Neural cell (in vitro differentiated cells): ENCODE results near the gene ENGASE.

Source experiments
- EP300 ChIP-seq: fragments of 450-650 bp; conservative IDR thresholded peaks from 2 replicates; pipeline ENCODE4 v1.6.1; 2014; ENCODE audit warnings: antibody characterized with exemption, mild to moderate bottlenecking, moderate library complexity; ENCODE audit not compliant: poor library complexity, severe bottlenecking
- EZH2 ChIP-seq: fragments of 200-600, 300-800 bp; shearing (Covaris generic), sonication (generic); IDR thresholded peaks from 2 replicates; pipeline ENCODE4 v1.6.1; 2014; ENCODE audit warnings: antibody characterized with exemption, low read length, borderline replicate concordance, mild to moderate bottlenecking; ENCODE audit not compliant: insufficient read depth, poor library complexity, severe bottlenecking
- MXI1 ChIP-seq: fragments of 450-650 bp; conservative IDR thresholded peaks from 2 replicates; pipeline ENCODE4 v1.6.1; 2014; ENCODE audit warnings: antibody characterized with exemption, mild to moderate bottlenecking; ENCODE audit not compliant: poor library complexity, severe bottlenecking
- POLR2AphosphoS5 ChIP-seq: IDR thresholded peaks from 2 replicates; pipeline ENCODE4 v1.6.1; 2012
- RAD21 ChIP-seq: fragments of 450-650 bp; conservative IDR thresholded peaks from 2 replicates; pipeline ENCODE4 v1.6.1; 2014; ENCODE audit warnings: antibody characterized with exemption, mild to moderate bottlenecking, moderate library complexity
- REST ChIP-seq: IDR thresholded peaks from 2 replicates; pipeline ENCODE4 v1.6.1; 2012; ENCODE audit warnings: borderline replicate concordance
- SMC3 ChIP-seq: fragments of 450-650 bp; conservative IDR thresholded peaks from 2 replicates; pipeline ENCODE4 v1.6.1; 2014; ENCODE audit warnings: antibody characterized with exemption, mild to moderate bottlenecking, moderate library complexity; ENCODE audit not compliant: poor library complexity
- TAF1 ChIP-seq: IDR thresholded peaks from 2 replicates; pipeline ENCODE4 v1.6.1; 2012; ENCODE audit warnings: low read depth
- TF ChIP-seq, protein P1 (sequence below): fragments of 450-650 bp; IDR thresholded peaks from 2 replicates; pipeline ENCODE4 v1.5.1; 2014; ENCODE audit warnings: antibody characterized with exemption, mild to moderate bottlenecking, moderate library complexity; ENCODE audit not compliant: poor library complexity, severe bottlenecking

DNA sequence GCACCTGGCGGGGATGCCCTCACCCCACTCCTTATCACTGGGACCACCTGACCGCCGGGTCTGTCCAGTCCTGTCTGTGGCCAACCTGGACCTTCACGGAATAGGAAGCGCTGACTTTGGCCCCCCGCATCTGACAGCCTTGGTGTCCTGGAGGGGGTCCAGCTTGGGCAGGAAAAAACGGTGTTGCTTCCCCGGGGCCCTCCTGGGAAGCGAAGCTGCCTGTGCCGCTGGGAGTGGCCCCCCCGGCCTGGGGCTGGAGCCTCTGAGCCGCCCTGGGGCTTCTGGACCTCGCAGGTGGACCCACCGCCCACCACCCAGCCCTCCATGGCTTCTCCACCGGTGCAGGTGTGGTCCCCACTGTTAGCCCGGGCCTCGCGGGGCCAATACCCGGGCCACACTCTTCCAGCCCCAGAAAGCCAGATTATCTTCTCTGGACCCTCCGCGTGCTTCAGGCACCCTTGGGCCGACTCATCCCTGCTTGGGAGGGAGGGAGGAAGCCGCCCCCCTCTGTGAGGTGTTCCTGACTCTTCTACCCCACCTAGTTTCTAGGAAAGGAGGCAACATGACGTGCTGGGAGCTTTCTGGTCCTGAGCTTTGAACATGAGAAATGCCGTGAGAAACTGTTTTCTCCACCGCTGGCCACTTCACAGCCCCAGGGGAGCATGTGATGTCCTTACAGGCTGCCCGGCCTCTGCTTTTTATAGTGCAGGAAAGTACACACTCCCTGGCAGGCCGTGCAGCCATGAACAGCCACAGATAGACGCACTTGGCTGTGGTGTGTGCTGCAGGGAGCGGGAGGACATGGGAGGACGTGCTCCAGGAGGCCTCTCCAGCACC lies 49.5 kb upstream of the ENGASE start:
- no peak for TF ChIP-seq RAD21
- TF ChIP-seq, protein P1, sequence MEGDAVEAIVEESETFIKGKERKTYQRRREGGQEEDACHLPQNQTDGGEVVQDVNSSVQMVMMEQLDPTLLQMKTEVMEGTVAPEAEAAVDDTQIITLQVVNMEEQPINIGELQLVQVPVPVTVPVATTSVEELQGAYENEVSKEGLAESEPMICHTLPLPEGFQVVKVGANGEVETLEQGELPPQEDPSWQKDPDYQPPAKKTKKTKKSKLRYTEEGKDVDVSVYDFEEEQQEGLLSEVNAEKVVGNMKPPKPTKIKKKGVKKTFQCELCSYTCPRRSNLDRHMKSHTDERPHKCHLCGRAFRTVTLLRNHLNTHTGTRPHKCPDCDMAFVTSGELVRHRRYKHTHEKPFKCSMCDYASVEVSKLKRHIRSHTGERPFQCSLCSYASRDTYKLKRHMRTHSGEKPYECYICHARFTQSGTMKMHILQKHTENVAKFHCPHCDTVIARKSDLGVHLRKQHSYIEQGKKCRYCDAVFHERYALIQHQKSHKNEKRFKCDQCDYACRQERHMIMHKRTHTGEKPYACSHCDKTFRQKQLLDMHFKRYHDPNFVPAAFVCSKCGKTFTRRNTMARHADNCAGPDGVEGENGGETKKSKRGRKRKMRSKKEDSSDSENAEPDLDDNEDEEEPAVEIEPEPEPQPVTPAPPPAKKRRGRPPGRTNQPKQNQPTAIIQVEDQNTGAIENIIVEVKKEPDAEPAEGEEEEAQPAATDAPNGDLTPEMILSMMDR = no peak
- no peak for TF ChIP-seq EP300
- no peak for TF ChIP-seq MXI1
- TF ChIP-seq TAF1 = no peak
- TF ChIP-seq EZH2 = no peak
- no peak for TF ChIP-seq POLR2AphosphoS5
- TF ChIP-seq REST = no peak
- TF ChIP-seq SMC3 = no peak
